Kidney (tissue), 14 donors: Measurements from ENCODE around the gene NID1. TPM values are rescaled to one million over a fixed set of nuclear protein-coding genes. Genes with fewer than 3 reads are reported as not detected.

Experiments used
- DNase-seq, 5 donors: peaks; one replicate each; pipeline ENCODE4 v3.0.0-alpha.2; 2013 to 2020
- FAIRE-seq: peaks from 2 replicates; lab custom pipeline; 2012; peaks lifted over from hg19 to GRCh38; lab: Jason Lieb, UNC
- H3K27ac ChIP-seq, 2 donors: one replicate each; pipeline ENCODE4 v1.7.0; 2013; ENCODE audit warnings: low read depth in 2 of 2, low read length in 2 of 2, inconsistent platforms in 1 of 2
- H3K27me3 ChIP-seq: one replicate; pipeline ENCODE4 v1.7.1; 2013; ENCODE audit warnings: low read length, inconsistent platforms; ENCODE audit not compliant: control insufficient read depth, insufficient read depth
- H3K36me3 ChIP-seq, 3 donors: one replicate each; pipeline versions ENCODE4 v1.7.0 to v1.7.1; 2013; ENCODE audit warnings: low read length in 3 of 3, control low read depth in 1 of 3, inconsistent platforms in 1 of 3; ENCODE audit not compliant: insufficient read depth in 3 of 3, control insufficient read depth in 2 of 3
- H3K4me1 ChIP-seq, 3 donors: one replicate each; pipeline versions ENCODE4 v1.7.0 to v1.7.1; 2013; ENCODE audit warnings: low read length in 3 of 3, inconsistent platforms in 1 of 3, low read depth in 1 of 3; ENCODE audit not compliant: control insufficient read depth in 2 of 3, insufficient read depth in 2 of 3
- H3K4me3 ChIP-seq, 3 donors: one replicate each; pipeline versions ENCODE4 v1.7.0 to v1.8.1; 2013; ENCODE audit warnings: low read length in 3 of 3, control low read depth in 1 of 3, inconsistent platforms in 1 of 3
- H3K9ac ChIP-seq, 3 donors: one replicate each; pipeline versions ENCODE4 v1.7.0 to v1.7.1; 2013; ENCODE audit warnings: low read length in 3 of 3, control low read depth in 1 of 3, inconsistent platforms in 1 of 3
- H3K9me3 ChIP-seq, 3 donors: one replicate each; pipeline versions ENCODE4 v1.7.0 to v1.7.1; 2013; ENCODE audit warnings: low read length in 3 of 3, control low read depth in 1 of 3, inconsistent platforms in 1 of 3; ENCODE audit not compliant: control insufficient read depth in 2 of 3, insufficient read depth in 1 of 3
- CTCF ChIP-seq: IDR thresholded peaks from 3 replicates; pipeline ENCODE4 v1.5.1; 2012; ENCODE audit warnings: mild to moderate bottlenecking, moderate library complexity, borderline replicate concordance; ENCODE audit not compliant: insufficient read depth; ENCODE audit errors: extremely low read depth
- intact Hi-C: fragments of 100-400 bp; cut with DNase I; formaldehyde crosslinking; loops from one replicate; pipeline ENCODE4 v1.11.1; 2022
- polyA plus RNA-seq: library from polyadenylated mRNA; stranded (reverse); fragments of 350-450 nt; fragmentation: Illumina TruSeq; extraction: RNeasy Lipid Tissue Mini Kit (QIAGEN cat#74804); gene quantifications from one replicate; pipeline ENCODE4 v1.2.3, GENCODE V29; 2014; ENCODE audit warnings: low read depth, low replicate concordance; ENCODE audit not compliant: insufficient read depth
- total RNA-seq: library from RNA; stranded (reverse); fragmentation: NEBNext Ultra II Directional; extraction: Animal tissue kit (Norgen Biotek cat#: 25700); gene quantifications from one replicate; pipeline ENCODE4 v1.2.1, GENCODE V29; 2021
- donor health status: control.
- donor health status: control.
- donor health status: control.
- donor health status: control.
- donor health status: control.
- donor health status: DM: yes; HTN: yes; CAD: no.
- donor health status: Normal renal cell carcinoma (clear cell type).

NID1 gene
- total and polyA plus RNA-seq, 2 donors from 2014 or later: 7.4 to 70.1 TPM

GRCh38 chr1:236101233-236102200, 36.6 kb upstream of the NID1 start:
- intact Hi-C loops: no loop called here
- Histone ChIP-seq H3K27me3 (no peaks in the 10 kb centered on the region), H3K27ac (no peak overlapping the region), H3K9ac (no peak overlapping the region), H3K36me3 (no peaks in the 10 kb centered on the region), H3K9me3 (no peaks in the 10 kb centered on the region), H3K4me1 (no peaks in the 10 kb centered on the region), H3K4me3 (no peak overlapping the region)
- TF ChIP-seq CTCF: no peak
- FAIRE-seq (no peak), DNase-seq (no peak)

DNA sequence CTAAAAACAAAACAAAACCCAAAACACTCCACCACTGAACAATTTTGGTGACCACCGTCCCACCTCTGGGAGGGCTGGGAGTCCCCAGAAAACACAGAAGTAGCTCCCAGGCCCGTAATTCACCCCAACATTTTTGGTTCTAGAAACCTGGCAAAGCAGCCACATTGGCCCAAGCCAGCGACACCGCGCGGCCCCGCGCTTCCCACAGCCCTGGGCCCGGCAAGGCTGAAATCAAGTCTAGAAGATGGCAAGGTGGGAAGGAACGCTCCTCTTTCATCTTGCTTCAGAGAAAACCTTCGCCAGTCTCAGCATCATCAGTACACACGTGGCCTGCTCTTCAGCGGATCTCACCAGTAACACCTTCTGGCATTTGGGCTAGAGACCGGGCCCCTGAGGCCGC, 35.9 kb upstream of the NID1 start:
- Histone ChIP-seq H3K9me3 (no peaks in the 10 kb centered on the region), H3K9ac (no peak overlapping the region), H3K4me1 (no peaks in the 10 kb centered on the region), H3K4me3 (no peak overlapping the region), H3K36me3 (no peaks in the 10 kb centered on the region), H3K27me3 (no peaks in the 10 kb centered on the region), H3K27ac (no peak overlapping the region)
- FAIRE-seq: no peak
- TF ChIP-seq CTCF: no peak
- intact Hi-C loops: no loop called here
- DNase-seq: no peak

- intact Hi-C loops: no loop called here
- H3K27me3 ChIP-seq: no peaks in the 10 kb centered on the region
- no peaks in the 10 kb centered on the region for H3K36me3 ChIP-seq
- H3K9ac ChIP-seq: no peak overlapping the region
- FAIRE-seq (no peak), DNase-seq (peak in 1 of 5 donors; percentile 13)
- no peak overlapping the region for H3K27ac ChIP-seq
- H3K4me3 ChIP-seq: no peak overlapping the region
- H3K4me1 ChIP-seq: no peaks in the 10 kb centered on the region
- no peaks in the 10 kb centered on the region for H3K9me3 ChIP-seq
- no peak for TF ChIP-seq CTCF
Measured at GRCh38 chr1:236099355-236099974, 34.6 kb upstream of the NID1 start.
